Adrenal gland (tissue), 5 donors: ENCODE measurements around the gene CLEC17A.

Experiments used
- POLR2A ChIP-seq, 2 donors: fragments of 450-650 bp; IDR thresholded peaks; one replicate each; pipeline ENCODE4 v1.6.1; 2017; ENCODE audit warnings: antibody characterized with exemption in 2 of 2, mild to moderate bottlenecking in 2 of 2, moderate library complexity in 1 of 2
- TF ChIP-seq, protein P1 (sequence below), 6 experiments: fragments of 450-650 bp in 4 of 6; fragments of 200-600 bp in 2 of 6; sonication (generic) in 1 of 6; IDR thresholded peaks; 1 replicate in 5 of 6; 2 replicates in 1 of 6; pipeline versions ENCODE4 v1.5.1 to v1.8.0; 2016 to 2021; ENCODE audit warnings: antibody characterized with exemption in 6 of 6, mild to moderate bottlenecking in 2 of 6, moderate library complexity in 1 of 6
- donor health status: DM: no; HTN: no; CAD: no.

- no peak for TF ChIP-seq POLR2A (IDR thresholded peaks at IDR 0.05)
- TF ChIP-seq, protein P1, sequence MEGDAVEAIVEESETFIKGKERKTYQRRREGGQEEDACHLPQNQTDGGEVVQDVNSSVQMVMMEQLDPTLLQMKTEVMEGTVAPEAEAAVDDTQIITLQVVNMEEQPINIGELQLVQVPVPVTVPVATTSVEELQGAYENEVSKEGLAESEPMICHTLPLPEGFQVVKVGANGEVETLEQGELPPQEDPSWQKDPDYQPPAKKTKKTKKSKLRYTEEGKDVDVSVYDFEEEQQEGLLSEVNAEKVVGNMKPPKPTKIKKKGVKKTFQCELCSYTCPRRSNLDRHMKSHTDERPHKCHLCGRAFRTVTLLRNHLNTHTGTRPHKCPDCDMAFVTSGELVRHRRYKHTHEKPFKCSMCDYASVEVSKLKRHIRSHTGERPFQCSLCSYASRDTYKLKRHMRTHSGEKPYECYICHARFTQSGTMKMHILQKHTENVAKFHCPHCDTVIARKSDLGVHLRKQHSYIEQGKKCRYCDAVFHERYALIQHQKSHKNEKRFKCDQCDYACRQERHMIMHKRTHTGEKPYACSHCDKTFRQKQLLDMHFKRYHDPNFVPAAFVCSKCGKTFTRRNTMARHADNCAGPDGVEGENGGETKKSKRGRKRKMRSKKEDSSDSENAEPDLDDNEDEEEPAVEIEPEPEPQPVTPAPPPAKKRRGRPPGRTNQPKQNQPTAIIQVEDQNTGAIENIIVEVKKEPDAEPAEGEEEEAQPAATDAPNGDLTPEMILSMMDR (IDR thresholded peaks at IDR 0.05): peak; percentile 85 to 97 (median 90)
Observed at GRCh38 chr19:14556662-14557188, 26.2 kb upstream of the CLEC17A start.
